WTC11 (cell line): ENCODE results near the gene KIF17. TPM values are rescaled to one million over a fixed set of nuclear protein-coding genes. Genes with fewer than 3 reads are reported as not detected.
A peak's percentile ranks its signal among the peaks of the same experiment; 100 is the strongest.

Experiments used
- AFF4 ChIP-seq: sonication (generic); formaldehyde crosslinking; IDR thresholded peaks from 2 replicates; pipeline ENCODE4 v1.8.1; 2023; ENCODE audit warnings: mild to moderate bottlenecking, missing genetic modification reagents, borderline replicate concordance
- ARID4B ChIP-seq: sonication (generic); formaldehyde crosslinking; IDR thresholded peaks from 2 replicates; pipeline ENCODE4 v1.8.0; 2023; ENCODE audit warnings: missing genetic modification reagents, mild to moderate bottlenecking, borderline replicate concordance
- CREB1 ChIP-seq: sonication (generic); formaldehyde crosslinking; IDR thresholded peaks from 2 replicates; pipeline ENCODE4 v1.8.0; 2023; ENCODE audit warnings: mild to moderate bottlenecking, missing genetic modification reagents
- CREM ChIP-seq: sonication (generic); formaldehyde crosslinking; IDR thresholded peaks from 2 replicates; pipeline ENCODE4 v1.8.1; 2022; ENCODE audit warnings: mild to moderate bottlenecking, missing genetic modification reagents, moderate library complexity
- CTCF ChIP-seq: fragments of 200-600 bp; IDR thresholded peaks from 2 replicates; pipeline ENCODE4 v1.8.0; 2022; ENCODE audit warnings: antibody characterized with exemption
- ELF4 ChIP-seq: sonication (generic); formaldehyde crosslinking; IDR thresholded peaks from 2 replicates; pipeline ENCODE4 v1.8.1; 2022; ENCODE audit warnings: low read depth, mild to moderate bottlenecking, moderate library complexity, missing genetic modification reagents
- FOXK1 ChIP-seq: sonication (generic); formaldehyde crosslinking; IDR thresholded peaks from 2 replicates; pipeline ENCODE4 v1.8.0; 2022; ENCODE audit warnings: mild to moderate bottlenecking, moderate library complexity, missing genetic modification reagents
- GABPB1 ChIP-seq: sonication (generic); formaldehyde crosslinking; IDR thresholded peaks from 2 replicates; pipeline ENCODE4 v1.8.1; 2023; ENCODE audit warnings: mild to moderate bottlenecking, missing genetic modification reagents
- MXD4 ChIP-seq: fragments of 250-450 bp; sonication (Bioruptor Pico); IDR thresholded peaks from 2 replicates; pipeline ENCODE4 v1.8.0; 2021; ENCODE audit warnings: mild to moderate bottlenecking, moderate library complexity, borderline replicate concordance
- NFATC4 ChIP-seq: fragments of 250-450 bp; sonication (Bioruptor Pico); IDR thresholded peaks from 2 replicates; pipeline ENCODE4 v1.9.0; 2021; ENCODE audit warnings: mild to moderate bottlenecking
- NR2C2 ChIP-seq: sonication (generic); formaldehyde crosslinking; IDR thresholded peaks from 2 replicates; pipeline ENCODE4 v1.8.0; 2022; ENCODE audit warnings: mild to moderate bottlenecking, missing genetic modification reagents
- PRRX2 ChIP-seq: fragments of 250-450 bp; sonication (Bioruptor Pico); IDR thresholded peaks from 2 replicates; pipeline ENCODE4 v1.8.0; 2021; ENCODE audit warnings: mild to moderate bottlenecking
- SOX15 ChIP-seq: fragments of 250-450 bp; sonication (Bioruptor Pico); IDR thresholded peaks from 2 replicates; pipeline ENCODE4 v1.9.0; 2021; ENCODE audit warnings: mild to moderate bottlenecking
- TEAD4 ChIP-seq: sonication (generic); formaldehyde crosslinking; IDR thresholded peaks from 2 replicates; pipeline ENCODE4 v1.8.0; 2022; ENCODE audit warnings: mild to moderate bottlenecking, missing genetic modification reagents
- TP53 ChIP-seq: sonication (generic); formaldehyde crosslinking; IDR thresholded peaks from 2 replicates; pipeline ENCODE4 v1.8.1; 2023; ENCODE audit warnings: mild to moderate bottlenecking, missing genetic modification reagents
- USF1 ChIP-seq: sonication (generic); formaldehyde crosslinking; IDR thresholded peaks from 2 replicates; pipeline ENCODE4 v1.8.0; 2022; ENCODE audit warnings: mild to moderate bottlenecking, missing genetic modification reagents
- ZNF263 ChIP-seq: sonication (generic); formaldehyde crosslinking; IDR thresholded peaks from 2 replicates; pipeline ENCODE4 v1.8.1; 2022; ENCODE audit warnings: low read depth, mild to moderate bottlenecking, moderate library complexity, missing genetic modification reagents
- ZNF281 ChIP-seq: sonication (generic); formaldehyde crosslinking; IDR thresholded peaks from 2 replicates; pipeline ENCODE4 v1.8.0; 2023; ENCODE audit warnings: mild to moderate bottlenecking, missing genetic modification reagents
- ZNF317 ChIP-seq: sonication (generic); formaldehyde crosslinking; IDR thresholded peaks from 2 replicates; pipeline ENCODE4 v1.8.1; 2023; ENCODE audit warnings: low read depth, mild to moderate bottlenecking, moderate library complexity, missing genetic modification reagents, borderline replicate concordance
- ZNF416 ChIP-seq: fragments of 250-450 bp; sonication (Bioruptor Pico); IDR thresholded peaks from 2 replicates; pipeline ENCODE4 v1.9.0; 2021; ENCODE audit warnings: mild to moderate bottlenecking, inconsistent platforms
- ZNF671 ChIP-seq: fragments of 250-450 bp; sonication (Bioruptor Pico); IDR thresholded peaks from 2 replicates; pipeline ENCODE4 v1.8.0; 2021; ENCODE audit warnings: mild to moderate bottlenecking
- ZSCAN18 ChIP-seq: fragments of 250-450 bp; sonication (Bioruptor Pico); IDR thresholded peaks from 2 replicates; pipeline ENCODE4 v2.1.2; 2022; ENCODE audit warnings: mild to moderate bottlenecking, moderate library complexity
- total RNA-seq: library from RNA; stranded (reverse); gene quantifications from 3 replicates; pipeline ENCODE4 v1.2.3, GENCODE V29; 2021

Gene KIF17
- total RNA-seq, 1 experiment from 2014 or later: 8.1 TPM

GRCh38 chr1:20717452-20718342 is at the start of gene KIF17 (continued):
- TF ChIP-seq ZNF281 (0 out of 2 replicates have a peak, but pooled peaks have one; percentile 61), ELF4 (CRISPR knock-in tag) (no peak), NR2C2 (0 out of 2 replicates have a peak, but pooled peaks have one; percentile 36), ZNF317 (CRISPR knock-in tag) (no peak), PRRX2 (no peak), TEAD4 (CRISPR knock-in tag) (0 out of 2 replicates have a peak, but pooled peaks have one; percentile 10), CTCF (no peak), FOXK1 (CRISPR knock-in tag) (peak; percentile 65; the same call in 1 of the 2 replicates), CREB1 (CRISPR knock-in tag) (peak; percentile 84; the same call in 1 of the 2 replicates), NFATC4 (CRISPR knock-in tag) (no peak), ARID4B (CRISPR knock-in tag) (peak; percentile 75), ZNF671 (CRISPR knock-in tag) (no peak), ZSCAN18 (CRISPR knock-in tag) (peak; percentile 89), AFF4 (CRISPR knock-in tag) (no peak), SOX15 (CRISPR knock-in tag) (no peak), GABPB1 (CRISPR knock-in tag) (no peak), TP53 (no peak), MXD4 (CRISPR knock-in tag) (no peak), USF1 (CRISPR knock-in tag) (peak; percentile 66), ZNF263 (no peak), ZNF416 (CRISPR knock-in tag) (no peak), CREM (CRISPR knock-in tag) (peak; percentile 58; the same call in 1 of the 2 replicates)
